K562 (cell line): ENCODE data around the gene TNN.

ENCODE experiments used
- CTCF ChIP-seq, 3 experiments: IDR thresholded peaks in 2 of 3; conservative IDR thresholded peaks in 1 of 3; 2 replicates each; pipeline ENCODE4 v1.5.1; 2011 to 2012; ENCODE audit warnings: low read length in 3 of 3, mild to moderate bottlenecking in 3 of 3, control low read depth in 2 of 3, improper control_type of control experiment in 1 of 3, inconsistent platforms in 1 of 3, low read depth in 1 of 3, mixed read lengths in 1 of 3, moderate library complexity in 1 of 3; ENCODE audit not compliant: insufficient read depth in 2 of 3
- EZH2 ChIP-seq: IDR thresholded peaks from 2 replicates; pipeline ENCODE4 v1.6.1; 2012; ENCODE audit warnings: low read depth, mild to moderate bottlenecking, inconsistent platforms, low read length, borderline replicate concordance
- TF ChIP-seq, protein P1 (sequence below): fragments of 250-450 bp; sonication (Bioruptor Pico); IDR thresholded peaks from 2 replicates; pipeline ENCODE4 v1.5.0; 2020; ENCODE audit warnings: mild to moderate bottlenecking
- TF ChIP-seq, protein P2 (sequence below), 2 experiments: fragments of 450-650 bp; IDR thresholded peaks; 2 replicates each; pipeline ENCODE4 v1.6.1; 2016

GRCh38 chr1:175062339-175062738, 5.3 kb upstream of the TNN start:
- TF ChIP-seq, protein P1, sequence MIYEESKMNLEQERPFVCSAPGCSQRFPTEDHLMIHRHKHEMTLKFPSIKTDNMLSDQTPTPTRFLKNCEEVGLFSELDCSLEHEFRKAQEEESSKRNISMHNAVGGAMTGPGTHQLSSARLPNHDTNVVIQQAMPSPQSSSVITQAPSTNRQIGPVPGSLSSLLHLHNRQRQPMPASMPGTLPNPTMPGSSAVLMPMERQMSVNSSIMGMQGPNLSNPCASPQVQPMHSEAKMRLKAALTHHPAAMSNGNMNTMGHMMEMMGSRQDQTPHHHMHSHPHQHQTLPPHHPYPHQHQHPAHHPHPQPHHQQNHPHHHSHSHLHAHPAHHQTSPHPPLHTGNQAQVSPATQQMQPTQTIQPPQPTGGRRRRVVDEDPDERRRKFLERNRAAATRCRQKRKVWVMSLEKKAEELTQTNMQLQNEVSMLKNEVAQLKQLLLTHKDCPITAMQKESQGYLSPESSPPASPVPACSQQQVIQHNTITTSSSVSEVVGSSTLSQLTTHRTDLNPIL (CRISPR knock-in tag): no peak
- TF ChIP-seq CTCF (IDR thresholded peaks at IDR 0.05 in 2 of 3, conservative IDR thresholded peaks at IDR 0.05 in 1 of 3; ENCODE audit: insufficient read depth in 2 of 3, low read depth in 1 of 3, low read length in 3 of 3): no peak
- TF ChIP-seq, protein P2, sequence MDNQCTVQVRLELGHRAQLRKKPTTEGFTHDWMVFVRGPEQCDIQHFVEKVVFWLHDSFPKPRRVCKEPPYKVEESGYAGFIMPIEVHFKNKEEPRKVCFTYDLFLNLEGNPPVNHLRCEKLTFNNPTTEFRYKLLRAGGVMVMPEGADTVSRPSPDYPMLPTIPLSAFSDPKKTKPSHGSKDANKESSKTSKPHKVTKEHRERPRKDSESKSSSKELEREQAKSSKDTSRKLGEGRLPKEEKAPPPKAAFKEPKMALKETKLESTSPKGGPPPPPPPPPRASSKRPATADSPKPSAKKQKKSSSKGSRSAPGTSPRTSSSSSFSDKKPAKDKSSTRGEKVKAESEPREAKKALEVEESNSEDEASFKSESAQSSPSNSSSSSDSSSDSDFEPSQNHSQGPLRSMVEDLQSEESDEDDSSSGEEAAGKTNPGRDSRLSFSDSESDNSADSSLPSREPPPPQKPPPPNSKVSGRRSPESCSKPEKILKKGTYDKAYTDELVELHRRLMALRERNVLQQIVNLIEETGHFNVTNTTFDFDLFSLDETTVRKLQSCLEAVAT (IDR thresholded peaks at IDR 0.05): no peak
- no peak for TF ChIP-seq EZH2
